ENCODE measurements around the gene PLIN5. TPM values are rescaled to one million over a fixed set of nuclear protein-coding genes. Genes with fewer than 3 reads are reported as not detected.
"Not testable (repeated sequence)": the region's sequence is repeated elsewhere in the genome, so short reads cannot be mapped to it uniquely, and the experiment has no call there.

Gene PLIN5
- total RNA-seq, 1 donor from 2014 or later = not detected

GRCh38 chr19:4533835-4534424 is 1.1 kb downstream of the PLIN5 start:
- TF ChIP-seq, protein P1, sequence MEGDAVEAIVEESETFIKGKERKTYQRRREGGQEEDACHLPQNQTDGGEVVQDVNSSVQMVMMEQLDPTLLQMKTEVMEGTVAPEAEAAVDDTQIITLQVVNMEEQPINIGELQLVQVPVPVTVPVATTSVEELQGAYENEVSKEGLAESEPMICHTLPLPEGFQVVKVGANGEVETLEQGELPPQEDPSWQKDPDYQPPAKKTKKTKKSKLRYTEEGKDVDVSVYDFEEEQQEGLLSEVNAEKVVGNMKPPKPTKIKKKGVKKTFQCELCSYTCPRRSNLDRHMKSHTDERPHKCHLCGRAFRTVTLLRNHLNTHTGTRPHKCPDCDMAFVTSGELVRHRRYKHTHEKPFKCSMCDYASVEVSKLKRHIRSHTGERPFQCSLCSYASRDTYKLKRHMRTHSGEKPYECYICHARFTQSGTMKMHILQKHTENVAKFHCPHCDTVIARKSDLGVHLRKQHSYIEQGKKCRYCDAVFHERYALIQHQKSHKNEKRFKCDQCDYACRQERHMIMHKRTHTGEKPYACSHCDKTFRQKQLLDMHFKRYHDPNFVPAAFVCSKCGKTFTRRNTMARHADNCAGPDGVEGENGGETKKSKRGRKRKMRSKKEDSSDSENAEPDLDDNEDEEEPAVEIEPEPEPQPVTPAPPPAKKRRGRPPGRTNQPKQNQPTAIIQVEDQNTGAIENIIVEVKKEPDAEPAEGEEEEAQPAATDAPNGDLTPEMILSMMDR (IDR thresholded peaks at IDR 0.05; ENCODE audit: insufficient read depth, low read length, poor library complexity, severe bottlenecking) = no peak
- no peak for DNase-seq (ENCODE audit: low read depth)
- H3K27me3 ChIP-seq (ENCODE audit: control insufficient read depth, insufficient read depth, low read length) = peaks cover 29% of the 10 kb centered on the region

GRCh38 chr19:4533334-4533733 is 1.7 kb downstream of the PLIN5 start:
- peaks cover 27% of the 10 kb centered on the region for H3K27me3 ChIP-seq (ENCODE audit: control insufficient read depth, insufficient read depth, low read length)

More at GRCh38 chr19:4533835-4534424, 1.1 kb downstream of the PLIN5 start:
- H3K4me3 ChIP-seq (ENCODE audit: low read depth, low read length) = no peak overlapping the region
- H3K36me3 ChIP-seq (ENCODE audit: control insufficient read depth, insufficient read depth, low read length) = no peaks in the 10 kb centered on the region

GRCh38 chr19:4531562-4532165 is 3.4 kb downstream of the PLIN5 start:
- peaks cover 19% of the 10 kb centered on the region for H3K27me3 ChIP-seq (ENCODE audit: control insufficient read depth, insufficient read depth, low read length)
- TF ChIP-seq, protein P1 (IDR thresholded peaks at IDR 0.05; ENCODE audit: insufficient read depth, low read length, poor library complexity, severe bottlenecking) = no peak
- DNase-seq (ENCODE audit: low read depth) = no peak
- H3K36me3 ChIP-seq (ENCODE audit: control insufficient read depth, insufficient read depth, low read length) = no peaks in the 10 kb centered on the region
- no peak overlapping the region for H3K4me3 ChIP-seq (ENCODE audit: low read depth, low read length)

More at GRCh38 chr19:4533334-4533733, 1.7 kb downstream of the PLIN5 start:
- Histone ChIP-seq H3K4me3 (ENCODE audit: low read depth, low read length) (no peak overlapping the region), H3K36me3 (ENCODE audit: control insufficient read depth, insufficient read depth, low read length) (no peaks in the 10 kb centered on the region)
- TF ChIP-seq, protein P1 (IDR thresholded peaks at IDR 0.05; ENCODE audit: insufficient read depth, low read length, poor library complexity, severe bottlenecking) = no peak
- no peak for DNase-seq (ENCODE audit: low read depth)

GRCh38 chr19:4529924-4530522 is 5.0 kb downstream of the PLIN5 start:
- DNase-seq (ENCODE audit: low read depth) = no peak
- TF ChIP-seq, protein P1 (IDR thresholded peaks at IDR 0.05; ENCODE audit: insufficient read depth, low read length, poor library complexity, severe bottlenecking) = no peak
- H3K36me3 ChIP-seq (ENCODE audit: control insufficient read depth, insufficient read depth, low read length) = no peaks in the 10 kb centered on the region

GRCh38 chr19:4528843-4529242 is 6.2 kb downstream of the PLIN5 start:
- H3K4me3 ChIP-seq (ENCODE audit: low read depth, low read length) = no peak overlapping the region
- no peak for DNase-seq (ENCODE audit: low read depth)
- no peaks in the 10 kb centered on the region for H3K36me3 ChIP-seq (ENCODE audit: control insufficient read depth, insufficient read depth, low read length)
- peaks cover 8% of the 10 kb centered on the region for H3K27me3 ChIP-seq (ENCODE audit: control insufficient read depth, insufficient read depth, low read length)
- TF ChIP-seq, protein P1 (IDR thresholded peaks at IDR 0.05; ENCODE audit: insufficient read depth, low read length, poor library complexity, severe bottlenecking) = no peak

More at GRCh38 chr19:4529924-4530522, 5.0 kb downstream of the PLIN5 start:
- no peak overlapping the region for H3K4me3 ChIP-seq (ENCODE audit: low read depth, low read length)
- peaks cover 12% of the 10 kb centered on the region for H3K27me3 ChIP-seq (ENCODE audit: control insufficient read depth, insufficient read depth, low read length)

GRCh38 chr19:4527377-4527776 is 7.6 kb downstream of the PLIN5 start:
- not testable (repeated sequence) for H3K36me3 ChIP-seq (ENCODE audit: control insufficient read depth, insufficient read depth, low read length); H3K4me3 ChIP-seq (ENCODE audit: low read depth, low read length); DNase-seq (ENCODE audit: low read depth); H3K27me3 ChIP-seq (ENCODE audit: control insufficient read depth, insufficient read depth, low read length)
